CD4-positive, alpha-beta T cell treated with Interleukin-2 at 100 ng/mL for 4 hours (primary cell): Measurements from ENCODE around the gene GSTA2.
"Not testable (repeated sequence)": the region's sequence is repeated elsewhere in the genome, so short reads cannot be mapped to it uniquely, and the experiment has no call there.

Source experiments
- DNase-seq: peaks from one replicate; pipeline ENCODE4 v3.0.0-alpha.2; 2020; ENCODE audit warnings: low spot score

Gene GSTA2

DNA sequence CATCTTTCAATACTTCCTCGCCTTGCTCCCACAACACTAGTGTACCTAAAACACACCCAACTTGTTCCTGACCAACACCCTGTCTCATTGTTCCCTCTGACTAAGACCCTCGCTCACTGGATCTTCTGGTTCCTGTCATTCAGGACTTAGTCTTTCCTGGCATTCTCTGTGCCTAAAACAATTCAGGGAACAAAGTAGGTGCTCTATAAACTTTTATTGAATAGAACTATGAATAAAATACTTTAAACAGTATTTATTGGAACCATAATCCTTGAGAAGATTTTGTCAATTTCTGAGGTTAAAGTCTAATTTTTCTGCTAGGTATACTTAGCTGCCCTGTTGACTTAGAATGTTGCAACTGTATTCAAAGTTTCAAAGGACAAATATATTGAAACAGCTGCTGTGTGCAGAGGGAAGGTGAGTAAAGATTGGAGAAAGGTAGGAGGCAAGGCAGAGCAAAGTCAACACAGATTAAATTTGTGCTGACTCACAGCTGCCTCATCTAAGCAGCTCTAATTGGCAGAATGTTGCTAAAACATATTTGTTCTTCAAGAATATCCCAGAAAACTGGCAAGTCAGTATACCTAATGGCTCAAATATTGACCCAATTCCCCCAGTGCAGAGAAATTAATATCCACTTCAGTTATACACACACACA, 37.6 kb downstream of the GSTA2 start:
- no peak for DNase-seq

DNA sequence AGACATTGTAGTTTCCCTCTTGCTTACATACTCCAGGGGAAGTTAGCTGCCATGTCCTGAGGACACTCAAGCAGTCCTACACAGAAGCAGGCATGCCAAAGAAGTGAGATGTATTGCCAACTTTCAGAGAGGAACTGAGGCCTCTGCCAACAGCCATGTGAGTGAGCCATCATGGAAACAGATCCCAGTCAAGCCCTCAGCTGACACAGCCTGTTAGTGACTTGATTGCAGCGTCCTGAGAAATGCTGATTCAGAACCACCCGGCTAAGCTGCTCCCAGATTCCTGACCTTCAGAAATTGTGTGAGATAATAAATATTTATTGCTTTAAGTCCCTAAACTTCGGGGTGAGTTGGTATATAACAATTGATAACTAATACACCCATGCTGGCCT, 38.1 kb downstream of the GSTA2 start:
- DNase-seq = no peak

DNA sequence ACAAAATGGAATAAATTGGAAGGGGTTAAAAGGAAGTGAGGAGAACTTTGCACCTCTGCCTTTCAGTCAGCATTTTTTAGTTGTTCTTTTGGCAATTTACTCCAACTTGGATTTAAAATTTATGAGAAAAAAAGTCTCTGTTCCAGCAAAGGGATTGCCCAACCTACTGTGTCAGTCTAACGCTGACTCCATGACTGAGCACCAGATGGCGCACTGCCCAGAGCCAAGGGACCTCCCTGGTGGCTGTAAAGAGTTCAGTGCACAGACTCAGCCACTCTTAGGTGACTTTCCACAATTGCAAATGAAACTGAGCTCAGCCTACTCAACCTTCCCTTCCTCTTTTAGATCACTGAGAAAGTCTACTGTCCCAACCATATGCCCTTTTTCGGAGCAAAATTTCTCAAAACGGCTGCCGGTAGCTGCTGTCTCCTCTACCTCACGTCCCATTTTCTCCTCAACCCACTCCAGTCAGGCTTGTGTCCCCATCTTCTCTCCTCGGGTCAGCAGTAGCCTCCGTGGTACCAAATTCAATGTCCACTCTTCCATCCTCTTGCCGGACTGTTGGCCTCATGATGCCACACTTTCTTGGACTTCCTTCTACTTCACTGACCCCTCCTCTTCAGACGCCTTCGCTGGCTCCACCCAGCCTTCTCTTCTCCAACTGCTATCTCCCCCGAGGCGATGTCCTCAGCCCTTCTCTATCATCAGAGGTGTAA, 38.7 kb downstream of the GSTA2 start:
- peak; percentile 44 for DNase-seq

DNA sequence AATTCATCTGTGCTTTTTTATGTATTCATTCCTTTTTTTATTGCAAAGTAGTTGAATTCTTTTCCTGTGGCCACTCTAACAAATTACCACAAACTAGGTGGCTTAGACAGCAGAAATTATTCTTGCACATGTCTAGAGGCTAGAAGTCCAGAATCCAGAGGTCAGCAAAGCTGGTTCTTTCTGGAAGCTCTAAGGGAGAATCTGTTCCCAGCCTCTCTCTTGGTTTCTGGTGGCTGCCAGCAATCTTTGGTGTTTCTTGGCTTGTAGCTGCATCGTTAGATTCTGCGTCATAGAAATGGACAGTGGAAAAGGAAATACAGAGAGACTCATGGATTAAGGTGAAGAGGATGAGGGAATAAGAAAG, 39.3 kb downstream of the GSTA2 start:
- DNase-seq = no peak

DNA sequence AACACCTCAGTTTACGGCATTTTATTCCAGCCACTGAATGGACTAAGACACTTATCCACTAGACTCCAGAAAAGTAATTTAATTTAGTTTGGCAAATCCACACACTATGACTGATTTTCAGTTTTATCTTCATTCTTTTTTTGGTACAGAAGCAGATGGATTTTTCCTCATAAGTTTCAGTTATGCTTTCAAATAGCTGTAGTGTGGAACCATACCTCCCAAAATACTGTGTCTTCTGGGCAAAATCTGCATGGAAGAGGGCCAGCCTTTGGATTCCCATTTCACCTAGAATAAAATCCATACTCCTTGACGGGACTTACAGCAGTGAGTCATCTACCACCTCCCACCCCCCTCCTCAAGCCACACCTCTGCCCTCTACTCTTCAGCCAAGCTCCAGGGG, 43.0 kb downstream of the GSTA2 start:
- DNase-seq = no peak

DNA sequence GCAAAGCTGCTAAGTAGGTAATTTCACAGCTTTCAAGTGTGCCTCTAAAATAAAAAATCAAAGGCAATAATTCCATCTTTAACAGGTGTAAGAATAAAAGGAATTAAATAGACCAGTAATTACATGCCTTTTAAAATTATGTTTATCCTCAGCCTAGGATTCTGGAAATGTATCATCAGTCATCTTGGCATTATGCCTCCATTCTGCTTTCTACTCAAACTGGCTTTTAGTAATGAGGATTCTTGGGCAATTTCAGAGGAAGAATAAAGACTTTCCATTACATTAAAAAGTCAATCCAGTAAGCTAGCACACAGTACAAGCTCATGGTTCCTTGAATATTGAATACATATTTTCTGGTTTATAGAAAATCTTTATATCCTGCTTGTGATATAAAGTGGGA, 44.7 kb downstream of the GSTA2 start:
- no peak for DNase-seq

DNA sequence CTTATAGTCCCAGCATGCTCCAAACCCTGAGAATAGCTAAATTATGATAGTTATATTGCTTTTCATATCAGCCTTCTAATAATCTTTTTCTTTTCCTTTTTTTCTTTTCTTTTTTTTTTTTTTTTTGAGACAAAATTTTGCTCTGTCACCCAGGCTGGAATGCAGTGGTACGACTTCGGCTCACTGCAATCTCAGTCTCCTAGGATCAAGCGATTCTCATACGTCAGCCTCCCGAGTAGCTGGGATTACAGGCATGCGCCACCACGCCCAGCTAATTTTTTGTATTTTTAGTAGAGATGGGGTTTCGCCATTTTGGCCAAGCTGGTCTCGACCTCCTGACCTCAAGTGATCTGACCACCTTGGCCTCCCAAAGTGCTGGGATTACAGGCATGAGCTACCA, 48.5 kb downstream of the GSTA2 start:
- DNase-seq = not testable (repeated sequence)

DNA sequence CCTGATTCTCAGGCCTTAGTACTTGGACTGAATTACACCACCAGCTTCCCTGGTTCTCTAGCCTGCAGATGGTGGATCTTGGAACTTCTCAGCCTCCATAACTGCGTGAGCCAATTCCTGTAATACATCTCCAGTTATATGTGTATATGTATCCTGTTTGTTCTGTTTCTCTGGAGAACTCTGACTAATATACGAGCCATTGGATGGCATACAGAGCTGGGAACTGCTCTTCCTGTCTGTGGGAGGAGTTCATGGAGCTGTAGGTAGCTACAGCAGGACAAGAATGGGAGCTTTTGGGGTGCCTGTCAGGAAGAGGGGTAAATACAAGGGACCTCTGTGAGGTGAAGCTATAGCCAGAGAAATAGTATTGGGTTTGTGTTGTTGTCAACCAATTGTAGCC, 51.1 kb downstream of the GSTA2 start:
- no peak for DNase-seq

DNA sequence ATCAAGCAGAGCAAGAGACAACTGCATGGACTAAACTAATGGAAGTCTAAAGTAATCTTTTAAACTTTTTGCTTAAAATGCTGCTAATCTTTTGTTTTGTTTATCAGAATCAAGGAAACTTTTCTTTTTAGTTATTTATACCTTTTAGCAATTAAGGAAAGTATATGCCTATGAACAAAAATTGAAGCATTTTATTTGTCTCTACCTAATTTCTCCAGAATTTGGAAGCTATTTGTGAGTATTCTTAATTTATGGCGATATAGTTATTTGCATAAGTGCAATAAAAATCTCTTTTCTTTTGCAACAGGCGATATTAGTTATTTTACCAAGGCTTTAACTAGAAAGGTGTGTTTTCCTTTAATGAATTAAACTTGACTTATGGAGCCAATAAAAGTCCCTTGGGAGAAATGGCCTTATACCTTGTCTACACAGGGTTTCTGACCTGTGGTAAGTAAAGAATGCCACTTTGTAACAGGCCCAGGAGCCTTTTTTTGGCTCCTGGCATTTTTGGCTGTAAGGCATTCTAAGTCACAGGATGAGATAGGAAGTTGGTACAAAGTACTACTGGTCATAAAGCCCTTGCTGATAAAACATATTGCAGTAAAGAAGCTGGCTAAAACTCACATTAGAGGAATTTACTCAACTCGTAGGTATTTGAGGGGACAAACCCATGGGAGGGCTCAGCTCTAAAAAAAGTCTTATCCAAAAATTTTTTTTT, 55.2 kb downstream of the GSTA2 start:
- DNase-seq = no peak

DNA sequence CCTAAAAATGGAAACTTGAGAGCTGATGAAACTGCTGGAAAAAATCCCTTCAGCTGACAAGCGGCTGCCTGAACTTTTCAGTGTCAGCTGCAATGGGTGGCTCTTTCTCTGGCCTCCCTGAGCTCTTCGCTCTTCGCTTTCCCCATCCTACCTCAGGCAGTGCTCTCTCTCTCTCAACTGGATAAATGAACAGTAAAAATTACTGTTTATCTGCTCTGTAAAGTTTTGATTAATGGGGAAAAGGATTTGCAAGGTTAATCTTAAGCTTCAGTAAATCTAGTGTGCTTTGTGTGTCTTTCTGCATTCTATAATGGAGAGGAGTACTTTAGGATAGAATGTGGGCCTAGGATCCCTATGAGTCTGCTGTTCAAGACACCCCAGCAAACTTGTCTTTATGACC, 57.3 kb downstream of the GSTA2 start:
- no peak for DNase-seq

DNA sequence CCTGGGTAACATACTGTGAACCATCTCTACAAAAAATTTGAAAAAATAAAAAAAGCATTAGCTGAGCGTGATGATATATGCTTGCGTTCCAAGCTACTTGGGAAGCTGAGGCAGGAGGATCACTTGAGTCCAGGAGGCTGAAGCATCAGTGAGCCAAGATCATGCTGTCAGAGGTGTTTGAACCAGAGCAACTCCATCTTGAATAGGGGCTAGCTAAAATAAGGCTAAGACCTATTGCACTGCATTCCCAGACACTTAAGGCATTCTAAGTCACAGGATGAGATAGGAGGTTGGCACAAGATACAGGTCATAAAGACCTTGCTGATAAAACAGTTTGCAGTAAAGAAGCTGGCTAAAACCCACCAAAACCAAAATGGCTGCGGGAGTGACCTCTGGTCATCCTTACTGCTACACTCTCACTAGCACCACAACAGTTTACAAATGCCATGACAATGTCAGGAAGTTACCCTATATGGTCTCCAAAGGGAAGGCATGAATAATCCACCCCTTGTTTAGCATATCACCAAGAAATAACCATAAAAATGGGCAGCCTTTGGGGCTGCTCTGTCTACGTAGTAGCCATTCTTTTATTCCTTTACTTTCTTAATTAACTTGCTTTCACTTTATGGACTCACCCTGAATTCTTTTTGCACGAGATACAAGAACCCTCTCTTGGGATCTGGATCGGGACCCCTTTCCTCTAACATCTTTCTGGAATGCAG, 58.3 kb downstream of the GSTA2 start:
- not testable (repeated sequence) for DNase-seq

DNA sequence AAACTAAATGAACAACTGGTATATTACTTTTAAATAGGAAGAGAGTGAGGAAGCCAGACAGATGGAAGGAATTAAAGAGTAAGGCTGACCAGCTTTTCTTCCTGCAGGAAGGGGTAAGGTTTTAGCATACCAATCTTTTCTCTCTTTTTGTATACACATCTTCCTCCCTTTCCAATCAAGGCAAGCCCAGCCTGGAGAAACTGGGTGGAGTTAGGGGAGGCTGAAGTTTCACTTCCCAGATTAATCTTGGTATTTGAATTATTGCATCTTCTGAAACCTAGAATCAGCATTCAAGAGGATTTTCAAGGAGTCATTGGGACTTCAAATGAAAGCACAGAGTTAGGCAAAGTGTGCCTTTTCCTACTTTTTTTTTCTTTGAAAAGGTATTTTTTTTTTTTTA, 59.2 kb downstream of the GSTA2 start:
- no peak for DNase-seq
